Activated T-cell treated with anti-CD3 and anti-CD28 coated beads, Interleukin-2, amount 50 U/mL, for 24 hours (primary cell): Measurements from ENCODE around the gene KCNH6.

Experiments used
- DNase-seq: peaks from one replicate; pipeline ENCODE4 v3.0.0-alpha.2; 2020
- H3K27ac Mint-ChIP-seq: 2 replicates; pipeline ENCODE4 v1.8.0; 2020; ENCODE audit warnings: mild to moderate bottlenecking, mixed read lengths
- H3K27me3 Mint-ChIP-seq: 2 replicates; pipeline ENCODE4 v1.8.0; 2020; ENCODE audit warnings: mixed read lengths
- H3K36me3 Mint-ChIP-seq: 2 replicates; pipeline ENCODE4 v1.8.0; 2020; ENCODE audit warnings: low read depth, mixed read lengths
- H3K4me1 Mint-ChIP-seq: 2 replicates; pipeline ENCODE4 v1.8.0; 2020; ENCODE audit warnings: low read depth, mixed read lengths
- H3K4me3 Mint-ChIP-seq: 2 replicates; pipeline ENCODE4 v1.8.0; 2020; ENCODE audit warnings: mild to moderate bottlenecking, moderate library complexity, mixed read lengths
- H3K9me3 Mint-ChIP-seq: 2 replicates; pipeline ENCODE4 v1.8.0; 2020; ENCODE audit warnings: mixed read lengths

The KCNH6 gene

DNA sequence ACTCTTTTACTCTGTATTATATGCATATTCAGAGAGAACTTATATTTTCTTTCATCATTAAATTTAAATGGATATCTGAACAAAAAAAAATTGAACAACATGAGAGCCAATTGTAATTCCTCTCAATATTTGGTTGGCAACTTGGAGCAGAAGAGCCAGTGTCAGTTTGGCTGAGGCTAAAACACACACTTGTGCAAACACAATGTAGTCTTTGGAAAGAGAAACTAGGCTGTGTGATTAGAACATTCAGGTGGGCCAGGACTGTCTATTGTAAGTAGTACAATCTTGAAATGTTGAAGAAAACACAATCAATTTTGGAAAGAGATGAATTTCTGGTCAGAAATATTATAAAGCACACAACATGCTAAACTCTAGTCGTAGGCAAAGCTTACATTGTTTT is 44.1 kb downstream of the KCNH6 start:
- Mint-ChIP-seq H3K4me1 (peaks cover 50% of the 10 kb centered on the region), H3K27me3 (no peaks in the 10 kb centered on the region), H3K36me3 (peaks cover 16% of the 10 kb centered on the region), H3K4me3 (no peak overlapping the region), H3K27ac (no peak overlapping the region), H3K9me3 (no peaks in the 10 kb centered on the region)
- no peak for DNase-seq

GRCh38 chr17:63568563-63568962 is 45.4 kb downstream of the KCNH6 start:
- Mint-ChIP-seq H3K9me3 (no peaks in the 10 kb centered on the region), H3K27me3 (no peaks in the 10 kb centered on the region), H3K36me3 (peaks cover 16% of the 10 kb centered on the region), H3K4me3 (no peak overlapping the region), H3K4me1 (peaks cover 44% of the 10 kb centered on the region), H3K27ac (peak overlapping the region; percentile 1)
- no peak for DNase-seq

DNA sequence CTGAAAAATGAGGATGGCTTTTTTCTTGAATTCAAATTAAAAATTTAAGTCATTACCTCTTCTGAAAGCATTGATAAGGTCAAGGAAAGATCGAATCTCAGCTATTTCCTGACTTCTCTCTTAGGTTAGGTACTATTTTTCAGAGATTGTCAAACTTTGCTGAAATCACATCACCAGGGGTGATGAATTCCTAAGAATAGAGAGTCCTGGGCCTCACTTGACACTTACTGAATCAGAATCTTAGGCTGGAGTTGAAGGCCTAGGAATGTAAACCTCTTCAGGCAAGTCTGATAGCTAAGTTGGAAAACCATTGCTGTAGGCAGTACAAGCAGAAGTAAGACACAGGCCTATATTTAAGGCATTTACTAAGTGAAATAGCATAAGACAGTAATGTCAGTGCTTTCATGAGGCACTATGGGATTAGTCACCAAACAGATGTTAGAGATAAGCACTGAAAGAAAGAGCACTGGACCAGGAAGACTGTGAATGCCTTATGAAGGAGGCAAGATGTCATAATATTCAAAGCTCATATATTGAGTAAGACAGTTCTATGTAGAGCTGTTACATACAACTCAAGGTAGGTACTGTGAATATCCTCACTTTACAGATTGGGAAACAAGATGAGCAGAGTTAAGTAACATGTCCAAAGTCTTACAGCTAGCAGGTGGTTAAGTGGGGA is 48.6 kb downstream of the KCNH6 start:
- peak overlapping the region; percentile 17 for H3K27ac Mint-ChIP-seq
- H3K4me3 Mint-ChIP-seq = no peak overlapping the region

DNA sequence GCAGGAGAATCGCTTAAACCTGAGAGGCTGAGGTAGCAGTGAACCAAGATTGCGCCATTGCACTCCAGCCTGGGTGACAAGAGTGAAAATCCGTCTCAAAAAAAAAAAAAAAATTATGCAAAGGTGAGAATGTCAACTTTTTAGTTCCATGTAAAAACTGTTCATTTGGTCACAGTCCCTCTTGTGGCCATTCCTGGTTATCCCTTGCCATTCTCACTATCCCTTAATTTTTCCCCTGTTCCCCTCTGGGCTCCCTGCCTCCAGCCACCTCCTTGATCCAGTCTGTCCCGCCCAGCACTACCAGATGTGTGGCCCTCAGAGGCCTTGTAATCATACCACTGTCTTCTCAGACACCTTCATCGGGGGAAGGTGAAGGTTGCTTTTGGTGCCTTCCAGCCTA is 50.5 kb downstream of the KCNH6 start:
- Mint-ChIP-seq H3K36me3 (peaks cover 31% of the 10 kb centered on the region), H3K4me3 (no peak overlapping the region), H3K9me3 (no peaks in the 10 kb centered on the region), H3K4me1 (peaks cover 31% of the 10 kb centered on the region), H3K27ac (peak overlapping the region; percentile 28), H3K27me3 (no peaks in the 10 kb centered on the region)
- DNase-seq = no peak

More for the DNA sequence above, 48.6 kb downstream of the KCNH6 start:
- H3K4me1 Mint-ChIP-seq = peaks cover 38% of the 10 kb centered on the region
- H3K27me3 Mint-ChIP-seq = no peaks in the 10 kb centered on the region
- H3K36me3 Mint-ChIP-seq = peaks cover 21% of the 10 kb centered on the region
- H3K9me3 Mint-ChIP-seq = no peaks in the 10 kb centered on the region
- no peak for DNase-seq

GRCh38 chr17:63578027-63578768 is 55.0 kb downstream of the KCNH6 start:
- H3K4me3 Mint-ChIP-seq = no peak overlapping the region
- H3K4me1 Mint-ChIP-seq = peaks cover 9% of the 10 kb centered on the region
- peak overlapping the region; percentile 68 for H3K27ac Mint-ChIP-seq
- peaks cover 63% of the 10 kb centered on the region for H3K36me3 Mint-ChIP-seq
- H3K27me3 Mint-ChIP-seq = no peaks in the 10 kb centered on the region
- no peaks in the 10 kb centered on the region for H3K9me3 Mint-ChIP-seq
- no peak for DNase-seq

DNA sequence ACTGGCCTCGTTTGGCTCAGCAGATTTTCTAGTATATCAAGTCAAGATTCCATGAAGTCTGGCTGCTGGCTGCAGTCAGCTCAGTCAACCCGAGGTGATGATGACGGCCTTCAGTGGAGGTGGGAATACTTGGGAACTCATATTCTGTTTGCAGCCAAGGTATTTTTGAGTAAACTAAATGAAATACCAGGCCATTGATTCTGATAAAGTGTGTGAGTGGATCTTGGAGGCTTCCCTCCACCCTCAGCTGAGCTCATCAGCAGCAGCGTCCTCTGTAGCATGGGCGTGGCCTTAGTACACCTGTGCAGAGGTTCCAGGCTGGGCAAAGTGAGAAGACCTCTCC is 55.6 kb downstream of the KCNH6 start:
- H3K36me3 Mint-ChIP-seq = peaks cover 66% of the 10 kb centered on the region
- H3K4me3 Mint-ChIP-seq = no peak overlapping the region
- no peaks in the 10 kb centered on the region for H3K9me3 Mint-ChIP-seq
- no peak for DNase-seq
- H3K27ac Mint-ChIP-seq = no peak overlapping the region
- no peaks in the 10 kb centered on the region for H3K27me3 Mint-ChIP-seq
- peaks cover 9% of the 10 kb centered on the region for H3K4me1 Mint-ChIP-seq

- peaks cover 70% of the 10 kb centered on the region for H3K36me3 Mint-ChIP-seq
- no peaks in the 10 kb centered on the region for H3K27me3 Mint-ChIP-seq
- DNase-seq = no peak
- no peak overlapping the region for H3K4me3 Mint-ChIP-seq
- H3K4me1 Mint-ChIP-seq = peaks cover 8% of the 10 kb centered on the region
- no peak overlapping the region for H3K27ac Mint-ChIP-seq
- no peaks in the 10 kb centered on the region for H3K9me3 Mint-ChIP-seq
Observed at GRCh38 chr17:63579633-63580032, 56.5 kb downstream of the KCNH6 start.

DNA sequence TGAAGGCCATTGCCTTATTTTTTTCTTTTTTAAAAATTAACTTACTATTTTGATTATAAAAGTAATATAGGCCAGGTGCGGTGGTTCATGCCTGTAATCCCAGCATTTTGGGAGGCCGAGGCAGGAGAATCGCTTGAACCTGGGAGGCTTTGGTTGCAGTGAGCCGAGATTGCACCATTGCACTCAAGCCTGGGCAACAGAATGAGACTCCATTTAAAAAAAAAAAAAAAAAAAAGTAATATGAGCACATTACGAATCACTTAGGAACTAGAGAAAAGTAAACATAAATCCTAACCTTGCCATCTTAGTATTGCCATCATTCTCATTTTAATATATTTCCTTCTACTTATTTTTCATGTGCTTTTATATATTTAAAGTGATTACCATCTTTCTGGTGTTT is 64.6 kb downstream of the KCNH6 start:
- peaks cover 90% of the 10 kb centered on the region for H3K36me3 Mint-ChIP-seq

GRCh38 chr17:63588797-63589196 is 65.6 kb downstream of the KCNH6 start:
- H3K36me3 Mint-ChIP-seq = peaks cover 89% of the 10 kb centered on the region
- H3K4me3 Mint-ChIP-seq = no peak overlapping the region

More for the DNA sequence above, 64.6 kb downstream of the KCNH6 start:
- Mint-ChIP-seq H3K4me1 (peaks cover 15% of the 10 kb centered on the region), H3K4me3 (no peak overlapping the region), H3K27me3 (no peaks in the 10 kb centered on the region), H3K9me3 (no peaks in the 10 kb centered on the region), H3K27ac (no peak overlapping the region)
- DNase-seq = no peak

GRCh38 chr17:63589646-63590045 is 66.5 kb downstream of the KCNH6 start:
- no peaks in the 10 kb centered on the region for H3K27me3 Mint-ChIP-seq
- H3K4me3 Mint-ChIP-seq = no peak overlapping the region
- H3K4me1 Mint-ChIP-seq = peaks cover 15% of the 10 kb centered on the region
- DNase-seq = no peak
- no peak overlapping the region for H3K27ac Mint-ChIP-seq
- H3K36me3 Mint-ChIP-seq = peaks cover 84% of the 10 kb centered on the region
- no peaks in the 10 kb centered on the region for H3K9me3 Mint-ChIP-seq

More at GRCh38 chr17:63588797-63589196, 65.6 kb downstream of the KCNH6 start:
- Mint-ChIP-seq H3K27ac (no peak overlapping the region), H3K27me3 (no peaks in the 10 kb centered on the region), H3K4me1 (peaks cover 18% of the 10 kb centered on the region), H3K9me3 (no peaks in the 10 kb centered on the region)
- DNase-seq = no peak

- Mint-ChIP-seq H3K36me3 (peaks cover 71% of the 10 kb centered on the region), H3K27ac (peak overlapping the region; percentile 20), H3K27me3 (no peaks in the 10 kb centered on the region), H3K4me3 (no peak overlapping the region), H3K4me1 (peaks cover 15% of the 10 kb centered on the region), H3K9me3 (no peaks in the 10 kb centered on the region)
- DNase-seq = no peak
Observed at GRCh38 chr17:63592797-63593196, 69.6 kb downstream of the KCNH6 start.

DNA sequence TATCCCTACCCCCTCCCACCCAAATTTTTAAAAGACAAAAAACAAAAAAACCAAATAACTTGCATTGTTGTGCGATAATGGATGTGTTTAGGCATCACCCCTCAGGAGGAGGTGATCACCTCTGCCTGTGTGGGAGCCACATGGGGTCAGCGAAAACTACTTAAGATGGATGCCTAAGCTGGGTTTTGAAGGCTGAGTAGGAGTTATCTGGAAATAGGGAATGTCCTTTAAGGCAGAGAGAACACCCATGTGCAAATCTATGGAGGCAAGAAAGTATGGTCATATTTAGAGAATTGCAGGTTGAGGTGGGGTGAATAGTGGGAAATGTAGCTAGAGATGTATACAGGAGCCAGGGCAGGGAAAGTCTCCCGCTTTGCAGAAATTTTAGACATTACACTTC is 72.0 kb downstream of the KCNH6 start:
- no peak for DNase-seq
- H3K4me3 Mint-ChIP-seq = no peak overlapping the region
- H3K9me3 Mint-ChIP-seq = no peaks in the 10 kb centered on the region
- H3K36me3 Mint-ChIP-seq = peaks cover 49% of the 10 kb centered on the region
- H3K27me3 Mint-ChIP-seq = no peaks in the 10 kb centered on the region
- H3K27ac Mint-ChIP-seq = no peak overlapping the region
- peaks cover 30% of the 10 kb centered on the region for H3K4me1 Mint-ChIP-seq
